Body of pancreas (tissue), 4 donors: ENCODE results near the gene L3MBTL3. TPM values are rescaled to one million over a fixed set of nuclear protein-coding genes. Genes with fewer than 3 reads are reported as not detected.

Experiments used
- ATAC-seq: fragments of 150-250 bp; one replicate; pipeline ENCODE4 v1.9.1; 2016
- DNase-seq, 4 donors: peaks; one replicate each; pipeline ENCODE4 v3.0.0-alpha.2; 2019
- H3K27ac ChIP-seq, 4 donors: fragments of 200-600 bp; sonication (generic); 1 replicate in 3 of 4; 2 replicates in 1 of 4; pipeline versions ENCODE4 v1.5.1 to v1.6.1; 2016 to 2019; ENCODE audit warnings: mild to moderate bottlenecking in 1 of 4, mixed read lengths in 1 of 4, moderate library complexity in 1 of 4
- H3K27me3 ChIP-seq, 2 donors: fragments of 200-600 bp; sonication (generic); one replicate each; pipeline ENCODE4 v1.6.0; 2016; ENCODE audit warnings: mild to moderate bottlenecking in 1 of 2
- H3K36me3 ChIP-seq, 2 donors: fragments of 200-600 bp; sonication (generic); replicated peaks in 1 of 2; 2 replicates each; pipeline ENCODE4 v1.5.1; 2016; ENCODE audit warnings: low read depth in 2 of 2; ENCODE audit not compliant: insufficient read depth in 1 of 2
- H3K4me1 ChIP-seq: fragments of 200-600 bp; sonication (generic); one replicate; pipeline ENCODE4 v1.6.0; 2016
- H3K4me3 ChIP-seq, 2 donors: fragments of 200-600 bp; sonication (generic); 1 replicate in 1 of 2; 2 replicates in 1 of 2; pipeline ENCODE4 v1.5.1; 2016 to 2019
- H3K9me3 ChIP-seq, 3 donors: fragments of 200-600 bp; sonication (generic); 1 replicate in 2 of 3; 2 replicates in 1 of 3; pipeline ENCODE4 v1.5.1; 2016
- CTCF ChIP-seq, 7 experiments: fragments of 450-650 bp in 4 of 7; fragments of 200-600 bp in 3 of 7; sonication (generic) in 3 of 7; IDR thresholded peaks; one replicate each; pipeline ENCODE4 v1.5.1; 2016 to 2019; ENCODE audit warnings: antibody characterized with exemption in 7 of 7
- POLR2A ChIP-seq, 3 donors: fragments of 450-650 bp; IDR thresholded peaks; one replicate each; pipeline ENCODE4 v1.6.1; 2016; ENCODE audit warnings: antibody characterized with exemption in 3 of 3, mild to moderate bottlenecking in 2 of 3
- WGBS, 2 donors: methylation state at CpG; one replicate each; pipeline ENCODE4 v1.1.5; 2017; 5-methylcytosine and 5-hydroxymethylcytosine counted together
- intact Hi-C: fragments of 100-400 bp; cut with DNase I; formaldehyde crosslinking; loops from one replicate; pipeline ENCODE4 v1.15.1; 2023
- total RNA-seq, 2 donors: library from RNA; depleted of rRNA; stranded (reverse); fragments of >200 nt; gene quantifications; one replicate each; pipeline ENCODE4 v1.1.0, GENCODE V29; 2016

The L3MBTL3 gene
- total RNA-seq, 2 donors from 2014 or later, result 3.4 to 12.5 TPM

- ATAC-seq, result no peak
- 70 to 75% methylated on average over 6 of the region's 6 CpGs for WGBS, 2 donors
- Histone ChIP-seq H3K36me3 (no peaks in the 10 kb centered on the region), H3K4me1 (no peaks in the 10 kb centered on the region), H3K27ac (no peak overlapping the region), H3K4me3 (no peak overlapping the region), H3K27me3 (no peaks in the 10 kb centered on the region), H3K9me3 (no peaks in the 10 kb centered on the region)
- intact Hi-C loops, result no loop called here
- no peak for DNase-seq
- no peak for TF ChIP-seq POLR2A (IDR thresholded peaks at IDR 0.05)
- no peak for TF ChIP-seq CTCF (IDR thresholded peaks at IDR 0.05)
These were observed 113.9 kb downstream of the L3MBTL3 start for GRCh38 chr6:130132286-130132701.

DNA sequence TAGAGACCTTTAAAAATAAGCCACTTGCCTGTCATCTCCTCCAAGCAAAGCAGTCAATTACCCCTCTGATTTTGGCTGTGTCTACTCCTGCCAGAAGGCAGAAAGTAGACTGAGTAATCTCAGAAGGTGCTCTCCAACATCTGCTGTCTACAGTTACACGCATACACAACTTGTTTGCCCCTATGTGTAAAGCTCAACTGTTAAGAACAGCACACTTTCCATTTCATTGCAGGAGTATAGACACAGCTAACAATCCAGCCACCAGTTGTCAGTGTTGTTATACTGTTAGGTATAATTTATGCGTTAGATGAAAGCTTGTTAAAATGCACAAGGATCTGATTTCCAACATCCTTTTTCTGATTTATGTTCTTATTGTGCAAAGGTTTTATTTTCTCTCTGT lies 116.2 kb downstream of the L3MBTL3 start:
- no peak for ATAC-seq

DNA sequence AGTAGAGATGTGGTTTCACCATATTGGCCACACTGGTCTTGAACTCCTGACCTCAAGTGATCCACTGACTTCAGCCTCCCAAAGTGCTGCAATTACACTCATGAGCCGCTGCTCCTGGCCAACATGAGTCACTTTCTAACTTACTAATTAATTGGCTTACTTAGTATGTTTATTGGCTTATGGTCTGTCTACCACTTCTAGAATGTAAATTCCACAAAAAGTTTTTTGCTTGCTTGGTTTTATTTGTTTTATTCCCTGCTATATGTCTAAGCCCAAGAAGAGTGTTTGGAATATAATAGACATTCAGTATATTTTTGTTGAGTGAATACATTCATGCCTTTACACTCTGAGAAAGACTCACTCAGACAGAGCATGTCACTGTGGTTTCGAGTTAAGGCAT lies 118.4 kb downstream of the L3MBTL3 start:
- TF ChIP-seq CTCF (IDR thresholded peaks at IDR 0.05) (no peak), POLR2A (IDR thresholded peaks at IDR 0.05) (no peak)
- DNase-seq, result no peak
- H3K27me3 ChIP-seq, result no peaks in the 10 kb centered on the region
- H3K27ac ChIP-seq, result no peak overlapping the region
- intact Hi-C loops, result no loop called here
- no peak for ATAC-seq
- no peaks in the 10 kb centered on the region for H3K9me3 ChIP-seq
- H3K36me3 ChIP-seq, result no peaks in the 10 kb centered on the region
- H3K4me3 ChIP-seq, result no peak overlapping the region
- WGBS, 2 donors, result 87 to 92% methylated on average over 2 of the region's 2 CpGs
- H3K4me1 ChIP-seq, result no peaks in the 10 kb centered on the region

More for the DNA sequence above, 116.2 kb downstream of the L3MBTL3 start:
- TF ChIP-seq POLR2A (IDR thresholded peaks at IDR 0.05), result no peak
- no peak for TF ChIP-seq CTCF (IDR thresholded peaks at IDR 0.05)
- H3K4me1 ChIP-seq, result no peaks in the 10 kb centered on the region
- WGBS, 2 donors, result 82 to 91% methylated on average over 2 of the region's 2 CpGs
- no peaks in the 10 kb centered on the region for H3K9me3 ChIP-seq
- intact Hi-C loops, result no loop called here
- no peaks in the 10 kb centered on the region for H3K27me3 ChIP-seq
- no peak overlapping the region for H3K4me3 ChIP-seq
- no peak overlapping the region for H3K27ac ChIP-seq
- no peaks in the 10 kb centered on the region for H3K36me3 ChIP-seq
- DNase-seq, result no peak

GRCh38 chr6:130138116-130138908 lies 119.9 kb downstream of the L3MBTL3 start:
- Histone ChIP-seq H3K36me3 (no peaks in the 10 kb centered on the region), H3K27me3 (no peaks in the 10 kb centered on the region), H3K4me1 (no peaks in the 10 kb centered on the region), H3K9me3 (no peaks in the 10 kb centered on the region), H3K4me3 (no peak overlapping the region), H3K27ac (no peak overlapping the region)
- no peak for TF ChIP-seq CTCF (IDR thresholded peaks at IDR 0.05)
- no peak for TF ChIP-seq POLR2A (IDR thresholded peaks at IDR 0.05)
- 76 to 81% methylated on average over 7 of the region's 7 CpGs for WGBS, 2 donors
- intact Hi-C loops, result no loop called here
- ATAC-seq (no peak), DNase-seq (no peak)

DNA sequence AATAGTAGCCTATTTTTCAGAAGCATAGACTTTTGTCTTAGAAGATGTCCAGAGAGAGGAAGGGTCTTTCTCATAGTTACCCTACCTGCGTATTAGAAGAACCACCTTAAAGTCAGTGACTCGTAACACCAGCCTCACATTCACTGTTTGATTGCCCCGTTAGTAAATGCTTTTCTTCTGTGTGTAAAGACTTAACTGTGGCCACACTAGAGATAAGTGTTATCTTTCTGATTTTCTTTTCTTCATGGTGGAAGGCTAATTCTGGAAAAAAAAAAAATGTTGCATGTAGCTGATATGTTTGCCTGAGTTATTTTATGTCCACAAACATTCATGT lies 120.5 kb downstream of the L3MBTL3 start:
- intact Hi-C loops, result no loop called here
- 43 to 54% methylated on average over 3 of the region's 3 CpGs for WGBS, 2 donors
- no peak for ATAC-seq

More for the DNA sequence above, 120.5 kb downstream of the L3MBTL3 start:
- no peaks in the 10 kb centered on the region for H3K9me3 ChIP-seq
- DNase-seq, result no peak
- TF ChIP-seq CTCF (IDR thresholded peaks at IDR 0.05) (no peak), POLR2A (IDR thresholded peaks at IDR 0.05) (no peak)
- no peaks in the 10 kb centered on the region for H3K36me3 ChIP-seq
- no peak overlapping the region for H3K4me3 ChIP-seq
- no peak overlapping the region for H3K27ac ChIP-seq
- no peaks in the 10 kb centered on the region for H3K27me3 ChIP-seq
- H3K4me1 ChIP-seq, result no peaks in the 10 kb centered on the region
